Karpas-422 (cell line): ENCODE results near the gene TRIM65. TPM values are rescaled to one million over a fixed set of nuclear protein-coding genes. Genes with fewer than 3 reads are reported as not detected.

Experiments used
- DNase-seq: peaks from one replicate; pipeline ENCODE4 v3.0.0-alpha.2; 2015
- H2AFZ ChIP-seq: fragments of 200-600 bp; sonication (generic); 2 replicates; pipeline ENCODE4 v1.6.1; 2014; ENCODE audit warnings: antibody characterized with exemption, low read length, mixed read lengths
- H3K27ac ChIP-seq: fragments of 200-600 bp; sonication (generic); 2 replicates; pipeline ENCODE4 v1.5.1; 2014; ENCODE audit warnings: mild to moderate bottlenecking, low read length, moderate library complexity
- H3K27me3 ChIP-seq: fragments of 200-600 bp; sonication (generic); 2 replicates; pipeline ENCODE4 v1.6.1; 2014; ENCODE audit warnings: low read length, mixed read lengths
- H3K36me3 ChIP-seq: fragments of 200-600 bp; sonication (generic); 2 replicates; pipeline ENCODE4 v1.6.1; 2014; ENCODE audit warnings: low read length, mixed read lengths; ENCODE audit not compliant: insufficient read depth
- H3K4me1 ChIP-seq: fragments of 200-600 bp; sonication (generic); 2 replicates; pipeline ENCODE4 v1.6.1; 2014; ENCODE audit warnings: mild to moderate bottlenecking, low read length, mixed read lengths
- H3K4me2 ChIP-seq: fragments of 200-600 bp; sonication (generic); 2 replicates; pipeline ENCODE4 v1.6.1; 2014; ENCODE audit warnings: low read length, low read depth, mild to moderate bottlenecking; ENCODE audit not compliant: poor library complexity, severe bottlenecking
- H3K4me3 ChIP-seq: fragments of 200-600 bp; sonication (generic); 2 replicates; pipeline ENCODE4 v1.5.1; 2014; ENCODE audit warnings: mild to moderate bottlenecking, antibody characterized with exemption, low read length, mixed read lengths
- H3K79me2 ChIP-seq: fragments of 200-600 bp; sonication (generic); 2 replicates; pipeline ENCODE4 v1.6.1; 2014; ENCODE audit warnings: mild to moderate bottlenecking, low read length, mixed read lengths
- H3K9ac ChIP-seq: fragments of 200-600 bp; sonication (generic); 2 replicates; pipeline ENCODE4 v1.6.0; 2014; ENCODE audit warnings: low read length
- H3K9me2 ChIP-seq: fragments of 200-600 bp; sonication (generic), shearing (Covaris generic); replicated peaks from 2 replicates; pipeline ENCODE4 v1.6.0; 2014; ENCODE audit warnings: mild to moderate bottlenecking, low read length, moderate library complexity; ENCODE audit not compliant: insufficient read depth
- H3K9me3 ChIP-seq: fragments of 300-700, 200-600 bp; sonication (generic); 2 replicates; pipeline ENCODE4 v1.6.1; 2014; ENCODE audit warnings: low read length, mixed read lengths
- H4K20me1 ChIP-seq: fragments of 200-600 bp; sonication (generic); 2 replicates; pipeline ENCODE4 v1.6.1; 2014; ENCODE audit warnings: mild to moderate bottlenecking, antibody characterized with exemption, low read length, low read depth; ENCODE audit not compliant: insufficient read depth
- total RNA-seq: library from RNA; depleted of rRNA; stranded (reverse); fragments of >200 nt; shearing (Covaris generic); gene quantifications from 2 replicates; pipeline ENCODE4 v1.2.3, GENCODE V29; 2014; ENCODE audit warnings: low replicate concordance; rRNA removed

The TRIM65 gene
- total RNA-seq, 1 experiment from 2014 or later, result 18.4 TPM

GRCh38 chr17:75839942-75840798 is 56.6 kb downstream of the TRIM65 start:
- H2AFZ ChIP-seq, result no peak overlapping the region
- H3K9me2 ChIP-seq, result no peaks in the 10 kb centered on the region
- 0 out of 2 replicates have a peak, but pooled peaks cover 4% of the 10 kb centered on the region for H3K79me2 ChIP-seq
- no peaks in the 10 kb centered on the region for H3K36me3 ChIP-seq
- H4K20me1 ChIP-seq, result no peaks in the 10 kb centered on the region
- H3K27me3 ChIP-seq, result no peaks in the 10 kb centered on the region
- H3K4me1 ChIP-seq, result peaks cover 24% of the 10 kb centered on the region
- no peaks in the 10 kb centered on the region for H3K9me3 ChIP-seq
- no peak for DNase-seq
- no peak overlapping the region for H3K4me3 ChIP-seq
- no peak overlapping the region for H3K27ac ChIP-seq
- H3K9ac ChIP-seq, result no peak overlapping the region
- no peak overlapping the region for H3K4me2 ChIP-seq

Other genes starting within 250 kb of the TRIM65 start
- gene RECQL5, start 229.8 kb downstream of the TRIM65 start, total RNA-seq, result 29.4 and 68.7 TPM in 2 replicates
- gene SAP30BP, start 229.6 kb downstream of the TRIM65 start, total RNA-seq, result 26.5 and 49.2 TPM in 2 replicates
- 0.11 and 0.19 TPM in 2 replicates for gene ITGB4, start 175.5 kb downstream of the TRIM65 start, total RNA-seq
- gene GALK1, start 131.8 kb downstream of the TRIM65 start, total RNA-seq, result 23.9 and 28.3 TPM in 2 replicates
- gene UNK, start 112.1 kb downstream of the TRIM65 start, total RNA-seq, result 22.9 and 49.0 TPM in 2 replicates
- 30.9 and 52.5 TPM in 2 replicates for gene UNC13D, start 52.5 kb downstream of the TRIM65 start, total RNA-seq
- 27.9 and 42.7 TPM in 2 replicates for gene WBP2, start 41.6 kb downstream of the TRIM65 start, total RNA-seq
- gene TRIM47, start 18.4 kb downstream of the TRIM65 start, total RNA-seq, result 7.9 and 16.4 TPM in 2 replicates
- 33.5 and 42.7 TPM in 2 replicates for gene MRPL38, start 7.9 kb upstream of the TRIM65 start, total RNA-seq
- gene FBF1, start 44.1 kb upstream of the TRIM65 start, total RNA-seq, result 13.5 and 37.0 TPM in 2 replicates
- gene ACOX1, start 82.2 kb upstream of the TRIM65 start, total RNA-seq, result 18.2 and 22.5 TPM in 2 replicates
- gene TEN1, start 82.3 kb upstream of the TRIM65 start, total RNA-seq, result 5.7 and 23.0 TPM in 2 replicates
- 4.7 and 5.1 TPM in 2 replicates for gene CDK3, start 103.9 kb upstream of the TRIM65 start, total RNA-seq
- 0.07 and 0.29 TPM in 2 replicates for gene EVPL, start 130.4 kb upstream of the TRIM65 start, total RNA-seq
- 12.0 and 18.4 TPM in 2 replicates for gene SRP68, start 175.6 kb upstream of the TRIM65 start, total RNA-seq
- not detected in 2 replicates for gene GALR2, start 177.8 kb upstream of the TRIM65 start, total RNA-seq
- not detected in 2 replicates for gene ZACN, start 182.2 kb upstream of the TRIM65 start, total RNA-seq
- 55.4 and 69.0 TPM in 2 replicates for gene EXOC7, start 206.8 kb upstream of the TRIM65 start, total RNA-seq
- gene FOXJ1, start 244.3 kb upstream of the TRIM65 start, total RNA-seq, result not detected in 2 replicates